Measurements from ENCODE around the gene TLR10.
"Not testable (repeated sequence)": the region's sequence is repeated elsewhere in the genome, so short reads cannot be mapped to it uniquely, and the experiment has no call there.

The TLR10 gene

DNA sequence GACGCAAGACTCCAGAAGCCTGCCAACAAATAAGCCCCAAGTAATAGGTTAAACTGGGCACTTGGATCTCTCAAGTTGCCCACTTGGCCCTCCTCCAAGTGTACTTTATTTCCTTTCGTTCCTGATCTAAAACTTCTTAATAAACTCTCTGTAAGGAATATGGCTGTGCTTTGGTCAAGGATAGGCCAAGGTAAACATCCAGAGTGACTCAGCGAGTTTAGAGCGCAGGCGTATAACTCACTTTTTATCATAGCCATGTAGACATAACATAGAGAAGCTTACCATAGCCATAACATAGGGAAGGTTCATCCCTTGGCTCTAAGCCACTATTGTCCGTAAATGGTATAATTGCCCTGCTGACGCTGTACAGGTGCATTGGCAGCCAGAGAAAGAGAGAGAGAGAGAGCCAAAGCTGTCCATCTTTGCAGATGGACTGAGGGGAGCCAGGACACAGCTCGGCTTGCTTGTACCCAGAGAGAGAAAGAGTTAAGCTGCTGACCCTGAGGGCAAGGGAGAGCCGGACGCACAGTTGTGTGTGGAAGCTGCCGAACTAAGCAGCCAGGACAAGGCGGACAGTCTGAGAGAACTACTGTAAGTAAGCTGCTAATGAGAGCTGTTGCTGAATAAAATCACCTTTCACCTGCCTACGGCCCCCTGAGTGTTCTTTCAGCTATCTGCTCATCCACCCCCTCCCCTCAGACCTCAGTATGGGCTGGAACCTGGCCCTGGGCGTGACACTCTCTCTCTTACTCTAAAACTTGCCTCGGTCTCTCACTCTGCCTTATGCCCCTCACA, 20.0 kb upstream of the TLR10 start:
- no peak for DNase-seq

DNA sequence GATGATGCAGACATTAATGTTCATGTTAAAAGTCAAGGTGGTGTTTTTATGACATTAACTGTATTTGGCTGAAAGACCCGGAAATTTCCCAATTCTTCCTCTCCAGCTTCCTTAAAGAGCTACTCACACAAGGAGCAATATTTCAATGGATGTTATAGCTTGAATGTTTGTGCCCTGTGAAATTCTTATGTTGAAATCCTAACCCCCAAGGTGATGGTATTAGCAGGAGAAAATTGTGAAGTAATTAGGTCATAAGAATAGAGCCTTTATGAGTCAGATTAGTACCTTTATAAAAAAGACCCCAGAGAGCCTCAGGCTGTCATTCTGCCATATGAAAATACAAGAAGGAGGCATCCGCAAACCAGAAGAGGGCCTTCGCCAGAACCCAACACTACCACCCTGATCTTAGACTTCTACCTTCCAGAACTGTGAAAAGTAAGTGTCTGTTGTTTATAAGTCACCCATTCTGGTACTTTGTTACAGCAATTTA, 18.2 kb upstream of the TLR10 start:
- no peak for DNase-seq

DNA sequence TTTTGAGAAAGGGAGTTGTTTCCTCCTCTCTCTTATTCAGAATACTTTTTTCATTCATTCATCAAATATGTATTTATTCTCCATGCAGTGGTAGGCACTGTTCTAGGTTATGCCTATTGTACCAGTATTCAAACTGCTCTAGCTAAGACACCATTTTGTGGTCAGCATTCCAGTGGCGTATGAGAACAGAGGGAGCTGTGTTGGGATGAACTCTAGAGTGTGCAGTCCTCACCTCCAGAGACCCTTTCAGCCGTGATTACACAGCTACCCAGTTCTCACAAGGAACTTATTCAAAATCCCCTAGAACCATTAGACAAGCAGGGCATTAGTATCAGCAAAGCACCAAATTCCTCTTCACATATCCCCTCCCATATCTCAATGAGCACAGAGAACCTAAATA, 17.6 kb upstream of the TLR10 start:
- no peak for DNase-seq

DNA sequence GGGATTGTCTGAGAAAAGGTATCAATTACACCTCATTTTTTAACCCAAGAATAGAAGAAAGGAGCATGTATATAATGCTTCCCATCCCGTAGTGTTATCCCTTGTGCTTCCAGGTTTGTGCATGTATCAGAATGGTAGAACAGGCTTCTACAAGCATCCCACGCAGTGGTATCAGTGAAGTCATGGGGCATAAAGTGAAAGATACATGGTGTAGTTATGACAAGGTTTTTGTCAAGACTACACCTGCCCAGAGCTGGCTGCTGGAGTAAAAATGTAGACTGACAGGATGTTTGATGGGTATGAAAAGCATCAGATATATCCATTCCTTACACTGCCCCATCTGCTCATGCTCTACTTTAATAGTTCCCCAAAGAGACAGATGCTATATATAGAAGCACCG, 12.3 kb upstream of the TLR10 start:
- DNase-seq: no peak

DNA sequence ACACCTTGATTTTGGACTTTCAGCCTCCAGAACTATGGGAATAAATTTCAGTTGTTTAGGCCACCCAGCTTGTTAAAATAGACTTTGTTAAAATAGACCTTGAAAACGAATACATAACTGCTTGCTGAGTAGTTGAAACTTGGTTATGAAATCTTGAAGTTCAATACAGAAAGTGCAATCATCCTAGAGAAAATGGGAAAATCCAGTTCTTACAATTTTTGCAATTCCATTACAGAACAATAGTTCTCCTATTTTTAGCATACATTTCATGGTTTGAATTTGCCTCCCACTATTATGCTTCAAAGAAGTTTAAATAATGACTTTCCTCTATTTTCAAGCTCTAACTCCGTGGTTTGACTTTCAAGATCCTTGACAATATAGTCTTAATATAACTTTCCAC, 11.3 kb upstream of the TLR10 start:
- DNase-seq: no peak

DNA sequence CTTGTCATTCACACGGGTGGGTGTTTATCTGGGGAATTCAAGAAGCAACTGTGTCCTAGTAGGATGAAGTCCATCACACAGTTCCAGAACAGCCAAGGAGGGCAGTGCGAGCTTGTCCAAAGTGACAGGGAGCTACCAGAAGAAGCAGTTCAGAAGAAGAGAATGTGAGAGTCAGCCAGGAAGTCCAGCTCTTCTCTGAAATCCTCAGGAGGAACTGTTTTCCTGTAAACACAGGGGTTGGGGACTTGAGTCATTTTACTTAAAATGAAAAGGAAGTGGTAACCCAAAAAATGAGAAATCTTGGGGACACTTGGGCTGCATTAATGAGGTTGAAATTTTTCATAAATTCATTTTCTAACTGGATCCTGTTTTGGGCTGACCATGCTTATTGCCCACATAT, 8.2 kb upstream of the TLR10 start:
- no peak for DNase-seq

DNA sequence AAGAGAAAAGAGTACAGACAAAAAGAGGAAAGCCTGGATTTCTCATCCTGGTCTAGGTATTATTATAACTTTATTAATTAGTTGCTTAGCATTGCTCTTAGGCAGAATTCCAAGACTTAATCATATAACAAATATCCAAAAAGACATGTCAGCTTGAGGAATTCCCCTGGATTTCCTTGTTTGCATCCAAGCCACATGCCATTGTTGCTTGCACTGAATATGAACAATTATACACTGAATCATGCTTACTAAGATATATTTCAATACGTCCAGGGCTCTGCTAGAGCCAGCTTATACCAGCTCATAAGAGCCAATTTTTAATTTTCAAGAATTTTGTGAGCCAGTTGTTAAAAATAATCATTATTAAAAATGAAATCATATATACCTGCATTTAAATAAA, 5.5 kb upstream of the TLR10 start:
- DNase-seq: no peak

DNA sequence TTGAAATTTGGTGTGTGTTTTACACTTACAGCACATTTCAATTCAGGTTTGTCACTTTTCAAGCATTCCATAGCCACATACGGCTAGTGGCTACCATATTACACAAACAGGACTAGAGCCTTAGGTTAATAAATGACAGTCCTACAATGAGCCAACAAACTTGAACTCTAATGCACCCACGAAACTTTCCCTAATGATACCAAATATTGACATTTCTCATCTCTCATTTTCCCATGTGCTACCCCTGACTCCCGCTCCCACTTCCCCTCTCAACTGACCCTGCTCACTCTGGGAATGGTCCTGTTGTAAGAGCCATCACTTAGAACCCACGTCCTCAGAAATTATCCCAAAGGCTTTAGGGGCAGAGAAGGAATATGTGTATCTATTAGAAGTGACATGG, 4.9 kb upstream of the TLR10 start:
- no peak for DNase-seq

DNA sequence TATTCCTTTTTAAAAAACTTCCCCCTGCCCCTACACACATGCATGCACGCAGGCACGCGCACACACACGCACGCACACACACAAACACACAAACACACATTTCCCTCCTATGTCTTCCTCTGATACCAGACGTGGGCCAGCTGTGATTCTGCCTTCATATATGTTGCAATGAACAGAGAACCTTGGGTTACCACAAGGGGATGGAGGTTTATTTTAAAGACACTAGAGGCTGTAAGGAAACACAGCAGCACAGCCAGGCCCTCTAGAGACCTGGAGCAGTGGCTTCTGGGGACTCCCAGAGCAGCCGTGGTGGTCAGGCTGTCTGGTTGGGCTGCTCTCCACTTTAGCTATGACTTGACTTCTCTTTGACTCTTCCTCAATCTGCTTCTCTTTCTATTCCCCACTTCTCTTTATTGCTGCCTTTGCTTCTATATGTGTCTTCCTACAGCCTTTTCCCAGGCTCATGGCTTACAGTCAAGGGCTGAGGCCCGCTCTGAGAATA, 3.2 kb upstream of the TLR10 start:
- DNase-seq: no peak

DNA sequence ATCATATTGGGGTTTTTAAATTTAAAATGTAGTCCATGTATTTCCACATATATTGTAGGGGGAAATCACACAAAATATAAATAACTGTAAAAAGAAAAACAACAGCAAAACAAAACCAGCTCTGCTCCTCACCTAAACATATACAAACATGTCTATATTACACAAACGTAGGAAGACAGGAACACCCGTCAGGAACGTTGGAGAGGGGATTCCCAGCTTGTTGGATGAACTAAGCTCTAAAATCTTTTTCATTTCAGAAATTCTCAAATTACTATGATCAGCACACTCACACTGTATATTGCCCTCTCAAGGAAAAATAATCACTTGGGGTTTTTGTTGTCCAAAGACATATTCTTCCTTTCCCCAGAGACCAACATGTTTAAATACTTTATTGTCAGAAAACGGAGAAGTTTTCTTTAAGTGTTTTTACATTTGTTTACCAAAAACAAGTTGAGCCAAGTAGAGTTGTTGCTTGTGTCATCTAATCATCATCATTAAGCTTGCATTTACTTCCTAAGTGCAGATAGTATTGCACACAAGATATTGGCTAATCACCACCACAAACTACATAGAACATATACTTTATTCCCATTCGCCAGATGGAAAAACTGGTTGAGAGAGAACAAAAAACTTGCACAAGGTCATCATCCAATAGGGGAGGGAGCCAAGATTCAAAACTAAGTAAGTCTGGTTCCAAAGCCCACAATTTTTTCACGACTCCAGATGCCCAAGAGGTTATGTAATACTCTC, 2.4 kb upstream of the TLR10 start:
- no peak for DNase-seq

DNA sequence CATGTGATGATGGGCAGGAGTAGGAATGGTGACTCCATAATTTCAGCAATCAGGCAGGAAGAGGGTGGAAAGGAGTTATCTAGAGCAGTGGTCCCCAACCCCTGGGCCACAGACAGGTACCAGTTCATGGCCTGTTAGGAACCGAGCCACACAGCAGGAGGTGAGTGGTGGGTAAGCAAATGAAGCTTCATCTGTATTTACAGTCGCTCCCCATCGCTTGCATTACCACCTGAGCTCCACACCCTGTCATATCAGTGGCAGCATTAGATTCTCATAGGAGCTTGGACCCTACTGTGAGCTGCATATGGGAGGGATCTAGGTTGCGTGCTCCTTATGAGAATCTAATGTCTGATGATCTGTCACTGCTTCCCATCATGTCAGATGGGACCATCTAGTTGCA, 1.4 kb upstream of the TLR10 start:
- DNase-seq: no peak

DNA sequence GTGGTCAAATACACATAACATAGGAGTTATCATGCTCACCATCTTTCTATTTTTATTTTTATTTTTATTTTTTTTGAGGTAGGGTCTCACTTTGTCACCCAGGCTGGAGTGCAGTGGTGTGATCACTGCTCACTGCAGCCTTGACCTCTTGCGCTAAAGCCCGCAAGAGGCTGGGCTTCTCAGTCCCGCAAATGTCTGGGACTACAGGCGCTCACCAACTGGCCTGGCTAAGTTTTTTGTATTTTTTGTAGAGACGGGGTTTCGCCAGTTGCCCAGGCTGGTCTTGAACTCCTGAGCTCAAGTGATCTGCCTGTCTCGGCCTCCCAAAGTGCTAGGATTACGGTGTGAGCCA, 295 bp upstream of the TLR10 start:
- DNase-seq: no peak

DNA sequence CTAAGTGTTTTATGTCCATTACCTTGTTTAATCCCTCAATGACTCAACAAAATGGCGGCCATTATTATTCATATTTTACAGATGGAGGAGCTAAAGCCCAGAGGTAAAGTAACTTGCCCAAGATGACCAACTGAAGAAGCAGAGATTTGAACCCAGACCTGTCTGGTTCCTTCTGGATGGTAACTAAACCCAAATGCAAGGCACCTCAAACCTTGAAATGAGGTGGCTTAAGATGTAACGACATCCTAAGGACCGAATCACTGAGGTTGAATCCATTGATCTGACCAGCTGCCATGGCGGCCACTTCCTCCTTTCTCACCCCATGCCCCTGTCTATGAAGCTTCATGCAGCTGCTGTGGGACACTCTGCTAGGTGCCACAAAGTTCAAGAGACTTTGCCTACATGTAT, 932 bp downstream of the TLR10 start:
- no peak for DNase-seq

DNA sequence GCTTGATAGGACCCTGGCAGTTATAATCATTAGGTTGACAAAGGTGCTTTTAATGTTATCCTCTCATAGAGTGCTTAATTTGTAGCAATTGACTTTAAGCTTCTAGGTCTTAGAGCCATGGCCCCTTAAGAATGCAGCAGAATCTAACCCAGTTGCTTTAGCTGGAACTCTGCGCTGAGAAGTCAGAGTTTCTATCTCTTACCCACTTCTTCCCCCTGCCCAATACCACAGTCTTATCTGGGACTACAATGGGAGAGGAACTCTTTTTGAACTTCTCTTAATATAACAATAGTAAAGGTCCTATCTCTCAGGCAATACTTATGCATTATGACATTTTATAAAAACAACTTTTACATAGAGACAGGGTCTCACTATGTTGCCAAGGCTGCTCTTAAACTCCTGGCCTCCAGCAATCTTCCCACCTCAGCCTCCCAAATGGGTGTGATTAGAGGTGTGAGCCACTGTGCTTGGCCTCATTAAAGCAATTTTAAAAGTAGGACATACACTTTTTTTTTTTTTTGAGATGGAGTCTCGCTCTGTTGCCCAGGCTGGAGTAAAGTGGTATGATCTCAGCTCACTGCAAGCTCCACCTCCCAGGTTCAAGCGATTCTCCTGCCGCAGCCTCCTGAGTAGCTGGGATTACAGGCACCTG, 1.8 kb downstream of the TLR10 start:
- DNase-seq: no peak

DNA sequence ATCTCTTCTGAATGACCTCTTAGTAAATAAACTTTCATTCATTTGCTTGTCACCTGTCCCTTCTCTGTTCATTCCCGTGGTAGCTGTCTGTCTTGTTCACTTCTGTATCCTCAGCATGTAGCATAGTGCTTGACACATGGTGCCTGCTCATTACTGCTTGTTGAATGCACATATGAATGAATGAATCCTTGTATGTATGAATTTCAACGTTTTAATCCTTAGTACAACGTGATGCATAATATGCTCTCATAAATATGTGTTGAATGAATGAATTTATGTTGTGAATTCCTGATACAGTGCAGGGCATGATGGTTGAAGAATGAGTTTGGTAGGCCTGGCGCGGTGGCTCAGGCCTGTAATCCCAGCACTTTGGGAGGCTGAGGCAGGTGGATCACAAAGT, 3.0 kb downstream of the TLR10 start:
- no peak for DNase-seq

DNA sequence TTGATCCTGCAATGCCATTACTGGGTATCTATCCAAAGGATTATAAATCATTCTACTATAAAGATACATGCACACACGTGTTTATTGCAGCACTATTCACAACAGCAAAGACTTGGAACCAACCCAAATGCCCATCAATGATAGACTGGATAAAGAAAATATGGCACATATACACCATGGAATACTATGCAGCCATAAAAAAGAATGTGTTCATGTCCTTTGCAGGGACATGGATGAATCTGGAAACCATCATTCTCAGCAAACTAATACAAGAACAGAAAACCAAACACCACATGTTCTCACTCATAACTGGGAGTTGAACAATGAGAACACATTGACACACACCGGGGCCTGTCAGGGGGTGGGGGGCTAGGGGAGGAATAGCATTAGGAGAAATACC, 4.9 kb downstream of the TLR10 start:
- DNase-seq: not testable (repeated sequence)

DNA sequence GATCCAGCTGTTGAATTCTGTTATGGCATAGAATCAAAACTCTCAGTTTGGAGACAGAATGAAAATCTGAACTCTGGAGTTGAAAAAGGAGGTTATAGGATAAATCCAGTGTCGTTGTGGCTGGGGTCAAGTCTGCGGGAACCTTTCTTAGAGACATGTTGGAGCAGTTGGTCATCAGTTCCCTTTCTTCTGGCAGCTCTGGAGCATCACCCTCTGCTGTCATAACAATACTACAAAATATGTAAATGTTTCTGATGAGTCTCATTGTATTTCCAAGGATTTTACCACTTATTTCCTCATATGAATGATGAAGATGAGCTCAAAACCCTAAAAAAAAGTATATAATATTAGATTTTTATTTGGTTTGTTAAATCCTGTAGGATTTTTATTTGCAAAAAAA, 7.5 kb downstream of the TLR10 start:
- no peak for DNase-seq

DNA sequence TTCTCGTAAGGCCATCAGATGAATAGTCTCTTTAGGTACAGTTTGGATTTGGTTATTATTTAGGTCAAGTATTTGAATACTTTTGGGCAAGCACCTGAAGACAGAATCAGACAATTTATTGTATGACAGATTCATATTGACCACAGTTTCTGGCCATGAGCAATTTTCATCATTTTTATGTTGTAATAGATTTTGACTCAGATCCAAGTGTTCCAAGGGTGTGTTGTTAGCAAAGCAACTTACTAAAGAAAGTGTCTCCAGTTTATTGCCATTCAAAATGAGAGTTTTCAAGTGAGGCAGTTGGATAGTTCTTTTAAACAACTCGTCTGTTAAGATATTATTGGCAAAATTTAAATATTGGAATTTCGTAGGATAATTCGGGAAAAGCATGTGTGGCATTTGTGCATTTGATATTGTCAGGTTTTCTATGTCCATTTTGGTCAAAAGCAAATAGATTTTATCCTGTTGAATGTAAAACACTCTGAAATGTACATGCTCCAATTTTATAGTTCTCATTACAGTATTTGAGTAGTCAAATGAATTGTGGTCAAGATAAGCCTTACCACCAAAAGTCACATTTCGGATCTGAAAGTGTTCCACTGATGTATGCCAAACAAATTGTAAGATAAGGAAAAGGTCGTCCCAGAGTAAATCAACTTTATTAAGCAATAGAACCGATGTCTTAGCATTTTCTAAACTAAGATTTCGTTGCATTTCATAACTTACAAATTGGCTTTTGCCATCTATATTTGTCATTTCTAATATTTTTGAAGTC, 8.4 kb downstream of the TLR10 start:
- no peak for DNase-seq

DNA sequence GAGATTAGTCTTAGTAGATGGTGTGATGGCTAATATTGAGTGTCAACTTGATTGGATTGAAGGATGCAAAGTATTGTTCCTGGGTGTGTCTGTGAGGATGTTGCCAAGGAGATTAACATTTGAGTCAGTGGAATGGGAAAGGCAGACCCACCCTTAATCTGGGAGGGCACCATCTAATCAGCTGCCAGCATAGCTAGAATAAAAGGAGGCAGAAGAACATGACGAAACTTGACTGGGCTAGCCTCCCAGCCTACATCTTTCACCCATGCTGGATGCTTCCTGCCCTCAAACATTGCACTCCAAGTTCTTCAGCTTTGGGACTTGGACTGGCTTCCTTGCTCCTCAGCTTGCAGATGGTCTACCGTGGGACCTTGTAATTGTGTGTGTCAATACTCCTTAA, 12.5 kb downstream of the TLR10 start:
- DNase-seq: not testable (repeated sequence)

DNA sequence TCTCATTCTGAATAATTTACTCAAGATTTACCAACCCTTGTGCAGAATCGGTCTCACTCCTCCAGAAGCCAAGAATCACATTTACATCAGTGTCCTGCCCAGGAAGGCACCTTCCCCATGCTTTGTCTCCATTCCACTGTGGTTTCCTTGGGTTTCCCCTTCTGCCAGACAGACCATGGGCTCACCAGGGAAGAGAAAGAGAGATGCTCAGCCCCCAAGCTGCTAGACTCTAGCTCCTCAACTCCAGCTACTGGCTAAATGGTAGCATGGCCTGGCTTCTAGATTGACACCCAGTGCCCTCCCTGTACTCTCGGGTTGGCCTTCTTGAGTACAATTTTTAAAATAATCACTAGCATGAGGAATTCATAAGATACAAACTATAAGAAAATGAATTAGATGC, 12.9 kb downstream of the TLR10 start:
- DNase-seq: no peak

DNA sequence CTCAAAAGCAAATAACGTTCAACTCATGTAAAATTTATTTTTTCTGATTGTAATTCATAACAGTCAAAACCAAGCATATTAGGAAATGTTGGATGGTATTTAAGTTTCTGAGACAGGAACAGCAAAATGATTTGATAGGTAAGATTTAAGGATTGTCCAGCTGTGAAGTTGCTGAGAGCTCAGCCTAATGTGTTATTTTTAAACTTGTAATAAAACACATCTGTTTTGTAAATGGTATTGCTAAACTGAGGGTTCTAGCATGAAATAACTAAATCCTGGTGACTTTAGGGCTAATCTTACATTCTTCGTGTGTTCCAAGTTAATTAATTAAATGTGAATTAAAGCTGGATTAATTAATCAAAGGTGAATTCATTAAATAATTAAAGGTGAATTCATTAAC, 13.3 kb downstream of the TLR10 start:
- DNase-seq: no peak

DNA sequence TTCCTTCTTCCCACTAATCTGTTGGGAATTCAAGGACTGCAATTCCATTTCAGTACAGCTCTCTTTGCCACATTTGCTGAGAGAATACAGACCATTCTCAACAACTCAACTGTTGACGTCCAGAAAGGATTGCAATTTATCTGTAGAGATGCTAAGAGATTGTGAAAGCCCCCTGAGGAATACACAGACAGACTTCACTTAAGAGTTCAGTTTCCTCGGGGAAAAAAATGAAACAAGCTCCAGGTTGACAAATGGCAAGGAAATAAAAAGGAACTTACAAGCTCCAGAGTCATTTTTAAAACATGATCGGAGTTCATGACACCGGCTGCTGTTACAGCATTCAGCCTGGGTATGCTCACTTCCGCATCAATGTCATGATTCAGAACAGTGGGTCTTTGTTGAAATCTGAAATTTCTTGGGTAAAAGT, 13.8 kb downstream of the TLR10 start:
- no peak for DNase-seq

DNA sequence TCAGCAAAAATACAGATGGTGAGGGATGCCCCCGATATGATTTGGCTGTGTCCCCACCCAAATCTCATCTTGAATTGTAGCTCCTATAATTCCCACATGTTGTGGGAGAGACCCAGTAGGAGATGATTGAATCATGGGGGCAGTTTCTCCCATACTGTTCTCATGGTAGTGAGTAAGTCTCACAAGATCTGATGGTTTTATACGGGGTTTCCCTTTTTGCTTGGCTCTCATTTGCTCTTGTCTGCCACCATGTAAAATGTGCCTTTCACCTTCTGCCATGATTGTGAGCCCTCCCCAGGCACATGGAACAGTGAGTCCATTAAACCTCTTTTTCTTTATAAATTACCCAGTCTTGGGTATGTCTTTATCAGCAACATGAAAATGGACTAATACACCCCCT, 15.8 kb downstream of the TLR10 start:
- not testable (repeated sequence) for DNase-seq

All from NK-92 treated with Interleukin-12 subunit alpha and Interleukin-12 subunit beta, amount 100 ng/mL, for 24 hours (cell line).